HG03565 (cell line): Measurements from ENCODE around the gene NNAT.

Source experiments
- ATAC-seq: cut with Tn5 transposase; IDR thresholded peaks from one replicate; pipeline ENCODE4 v1.9.1; 2021; ENCODE audit warnings: mild to moderate bottlenecking, moderate library complexity; ENCODE audit not compliant: unreplicated experiment

Gene NNAT

GRCh38 chr20:37501940-37502339, 19.1 kb upstream of the NNAT start:
- no peak for ATAC-seq

GRCh38 chr20:37502654-37503053, 18.4 kb upstream of the NNAT start:
- no peak for ATAC-seq

GRCh38 chr20:37503256-37503927, 17.7 kb upstream of the NNAT start:
- ATAC-seq, result no peak

- ATAC-seq, result no peak
Measured at GRCh38 chr20:37504404-37505096, 16.5 kb upstream of the NNAT start.

GRCh38 chr20:37505263-37506151, 15.5 kb upstream of the NNAT start:
- no peak for ATAC-seq

- ATAC-seq, result no peak
Measured at GRCh38 chr20:37506152-37506725, 14.8 kb upstream of the NNAT start.

- ATAC-seq, result no peak
Measured at GRCh38 chr20:37510226-37510625, 10.8 kb upstream of the NNAT start.

GRCh38 chr20:37511610-37512275, 9.3 kb upstream of the NNAT start:
- ATAC-seq, result no peak

GRCh38 chr20:37513779-37514359, 7.2 kb upstream of the NNAT start:
- ATAC-seq, result no peak

- ATAC-seq, result no peak
Measured at GRCh38 chr20:37515876-37516275, 5.2 kb upstream of the NNAT start.

- no peak for ATAC-seq
Measured at GRCh38 chr20:37516811-37517750, 4.0 kb upstream of the NNAT start.

GRCh38 chr20:37518059-37518458, 3.0 kb upstream of the NNAT start:
- ATAC-seq, result no peak

- no peak for ATAC-seq
Measured at GRCh38 chr20:37518606-37519507, 2.2 kb upstream of the NNAT start.

GRCh38 chr20:37519508-37520418, 1.3 kb upstream of the NNAT start:
- ATAC-seq, result no peak

GRCh38 chr20:37520419-37520955, 563 bp upstream of the NNAT start:
- no peak for ATAC-seq

GRCh38 chr20:37522260-37523011, 1.4 kb downstream of the NNAT start:
- ATAC-seq, result no peak
